HT-29 (cell line): ENCODE data around the gene NEURL1B. TPM values are rescaled to one million over a fixed set of nuclear protein-coding genes. Genes with fewer than 3 reads are reported as not detected.
"Not testable (repeated sequence)": the region's sequence is repeated elsewhere in the genome, so short reads cannot be mapped to it uniquely, and the experiment has no call there.

Experiments
- DNase-seq: peaks from one replicate; pipeline ENCODE4 v3.0.0-alpha.2; 2015; ENCODE audit warnings: low spot score
- total RNA-seq: library from RNA; depleted of rRNA; stranded (reverse); fragments of >200 nt; shearing (Covaris generic); gene quantifications from 2 replicates; pipeline ENCODE4 v1.2.3, GENCODE V29; 2014

NEURL1B gene
- total RNA-seq, 1 experiment from 2014 or later, result 0.79 TPM

DNA sequence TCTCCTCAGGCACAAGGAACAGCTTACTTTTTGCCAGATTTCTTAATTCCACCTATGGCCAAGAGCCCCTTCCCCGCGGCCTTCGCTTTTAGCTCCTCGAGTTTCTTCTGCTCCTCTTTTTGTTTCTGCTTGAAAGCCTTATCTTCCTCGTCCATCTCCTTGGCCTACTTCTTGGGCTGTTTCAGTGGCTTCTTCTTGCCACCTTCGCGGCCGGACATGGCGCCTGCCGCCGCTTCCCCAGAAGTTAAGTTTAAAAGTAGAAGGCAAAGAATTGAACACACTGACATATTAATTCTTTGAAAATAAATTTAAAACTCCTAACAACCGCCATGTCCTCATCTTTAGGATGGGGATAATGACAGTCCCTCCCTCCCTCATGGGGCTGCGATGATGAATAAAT lies 15.4 kb downstream of the NEURL1B start:
- DNase-seq, result not testable (repeated sequence)

DNA sequence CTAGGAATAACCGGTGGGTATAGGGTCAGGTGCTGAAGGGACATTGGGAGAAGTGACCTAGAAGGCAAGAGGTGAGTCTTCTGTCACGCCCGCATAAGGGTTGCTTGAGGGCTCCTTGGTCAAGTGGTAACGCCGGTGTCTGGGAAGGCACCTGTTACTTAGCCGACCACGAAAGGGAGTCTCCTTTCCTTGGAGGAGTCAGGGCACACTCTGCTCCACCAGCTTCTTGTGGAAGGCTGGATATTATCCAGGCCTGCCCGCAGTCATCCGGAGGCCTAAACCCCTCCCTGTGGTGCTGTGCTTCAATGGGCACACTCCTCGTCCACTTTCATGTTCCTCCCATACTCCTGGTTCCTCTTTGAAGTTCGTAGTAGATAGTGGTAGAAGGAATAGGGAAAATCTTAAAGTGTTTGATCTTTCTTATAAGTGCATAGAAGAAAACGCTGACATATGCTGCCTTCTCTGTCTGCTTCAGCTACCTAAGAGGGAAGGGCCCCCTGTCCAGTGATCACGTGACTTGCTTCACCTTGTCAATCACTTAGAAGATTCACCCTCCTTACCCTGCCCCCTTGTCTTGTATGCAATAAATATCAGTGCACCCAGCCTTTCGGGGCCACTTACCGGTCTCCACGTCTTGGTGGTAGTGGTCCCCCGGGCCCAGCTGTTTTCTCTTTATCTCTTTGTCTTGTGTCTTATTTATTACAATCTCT lies 16.6 kb downstream of the NEURL1B start:
- DNase-seq, result not testable (repeated sequence)

DNA sequence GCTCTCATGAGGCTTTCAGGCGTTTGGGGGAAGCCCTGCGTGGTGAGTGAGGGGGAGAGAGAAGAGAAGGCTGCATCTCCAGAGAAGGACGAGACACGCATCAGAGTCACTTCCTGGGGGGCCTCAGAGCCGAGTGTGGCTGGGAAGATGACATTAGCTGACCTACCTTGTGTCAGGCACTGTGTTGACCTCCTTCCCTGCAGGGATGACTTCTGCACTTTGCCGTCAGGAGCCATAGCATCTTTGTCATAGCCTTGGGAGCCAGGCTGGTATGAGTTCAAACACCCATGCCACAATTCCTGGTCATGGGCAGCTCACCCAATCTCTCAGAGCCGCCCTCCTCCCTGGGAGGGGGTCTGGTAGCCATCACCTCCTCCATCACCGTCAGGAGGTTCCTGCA lies 17.3 kb downstream of the NEURL1B start:
- no peak for DNase-seq

DNA sequence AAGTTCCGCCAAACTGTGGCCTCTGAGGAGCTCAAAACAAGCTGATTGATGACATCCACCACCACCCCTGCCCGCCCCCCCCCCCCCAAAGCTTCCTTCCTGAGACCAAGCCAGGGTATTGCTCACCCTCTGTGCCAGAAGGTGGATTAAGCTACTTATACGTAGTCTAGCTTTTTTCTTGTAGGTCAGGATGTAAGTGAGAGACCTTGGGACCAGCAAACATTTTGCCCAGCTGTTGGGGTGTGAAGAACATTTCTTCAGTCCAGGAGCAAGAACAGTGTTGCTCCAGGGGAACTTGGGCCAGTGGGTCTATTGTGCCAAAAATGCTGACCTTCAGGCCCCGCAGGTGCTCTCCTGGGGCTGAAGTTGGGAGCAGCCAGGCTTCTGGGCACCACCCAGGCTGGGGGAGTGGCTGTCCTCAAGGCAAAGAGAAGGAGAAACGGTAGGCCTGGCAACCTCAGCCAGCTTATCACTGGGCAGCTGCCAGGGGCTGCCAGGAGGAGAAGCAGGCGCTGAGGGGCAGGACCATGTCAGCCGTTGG lies 18.0 kb downstream of the NEURL1B start:
- no peak for DNase-seq

DNA sequence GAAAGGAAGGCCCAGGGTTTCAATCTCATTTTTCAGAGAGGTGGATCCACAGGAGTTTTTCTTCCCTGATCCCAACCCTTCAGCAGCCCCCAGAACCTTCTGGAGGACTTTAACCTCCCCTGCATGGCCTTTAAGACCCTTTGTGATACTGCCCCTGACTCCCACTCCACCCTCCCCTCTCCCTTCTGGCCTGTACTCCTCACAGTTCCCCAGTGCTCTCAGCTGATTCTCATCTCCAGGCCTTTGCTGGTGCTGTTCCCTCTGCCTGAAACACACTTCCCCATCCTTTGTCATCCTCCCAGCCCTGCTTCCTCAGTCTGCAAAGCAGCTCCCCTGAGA lies 18.5 kb downstream of the NEURL1B start:
- no peak for DNase-seq

DNA sequence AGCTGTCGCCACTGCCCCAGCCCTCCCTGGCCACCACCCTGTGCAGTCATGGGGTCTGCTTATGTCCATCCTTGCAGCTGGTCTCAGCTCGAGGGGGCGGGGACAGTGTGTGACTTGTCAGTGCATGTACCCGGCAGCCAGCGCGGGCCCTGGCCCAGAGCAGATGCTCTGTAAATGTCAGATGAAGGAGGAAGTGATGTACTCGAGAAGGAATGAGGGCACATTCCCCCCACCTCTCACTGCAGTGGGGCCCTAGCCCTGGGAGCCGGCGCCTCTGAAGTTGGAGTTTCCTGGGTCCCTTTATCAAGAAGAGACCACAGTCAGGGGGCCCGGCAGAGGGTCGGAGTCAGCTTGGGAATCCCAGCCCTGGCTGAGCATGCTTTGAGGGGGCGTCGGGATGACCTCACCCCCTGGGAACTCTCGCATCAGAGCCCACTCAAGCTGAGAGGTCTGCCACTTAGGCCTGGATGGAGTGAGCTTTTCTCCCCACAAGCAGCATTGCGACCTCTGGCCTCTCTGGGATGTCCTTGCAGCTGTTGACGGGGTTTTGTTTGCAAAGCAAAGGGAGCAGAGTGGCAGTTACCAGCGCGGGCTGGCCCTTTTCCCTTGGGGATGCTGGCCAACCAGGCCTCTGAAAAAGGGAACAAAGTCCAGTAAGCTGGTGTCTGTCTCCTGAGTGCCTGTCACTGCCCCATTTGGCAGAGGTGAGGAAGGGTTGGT lies 19.0 kb downstream of the NEURL1B start:
- DNase-seq, result peak; percentile 16

DNA sequence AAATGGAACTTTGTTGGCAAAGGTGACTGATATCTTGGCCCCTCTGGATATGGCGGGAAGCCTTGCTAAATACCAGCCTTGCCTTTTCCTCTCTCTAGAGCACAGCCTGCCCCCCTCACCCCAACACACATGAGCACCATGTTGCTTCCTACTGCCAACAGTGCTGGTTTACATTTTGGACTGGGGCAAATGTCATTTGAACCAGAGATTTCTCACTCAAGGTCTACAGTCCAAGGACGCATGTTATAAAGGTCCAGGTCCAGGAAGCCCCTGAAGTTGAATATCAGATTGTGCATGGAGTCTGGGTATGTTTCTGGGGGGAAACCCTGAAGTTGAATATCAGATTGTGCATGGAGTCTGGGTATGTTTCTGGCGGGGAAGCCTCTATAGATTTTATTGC lies 19.9 kb downstream of the NEURL1B start:
- DNase-seq, result no peak

DNA sequence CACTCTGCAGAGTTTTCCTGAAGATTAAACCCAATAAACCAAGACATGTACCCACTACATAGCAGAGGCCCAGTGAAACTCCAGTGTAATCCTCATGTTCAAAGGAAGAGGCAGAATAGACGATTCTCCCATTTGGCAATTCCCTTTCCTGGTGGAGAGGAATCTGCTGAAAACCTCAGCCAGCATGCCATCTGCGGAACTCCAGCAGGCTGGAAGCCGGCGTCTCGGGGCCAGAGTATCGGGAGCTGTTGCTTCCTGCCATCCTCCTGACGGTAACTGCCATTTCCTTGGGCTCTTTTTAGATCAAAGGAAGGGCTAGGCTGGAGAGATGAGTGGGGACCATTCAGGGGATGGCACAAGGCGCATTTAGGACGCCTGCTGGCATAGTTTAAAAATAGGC lies 20.5 kb downstream of the NEURL1B start:
- no peak for DNase-seq

DNA sequence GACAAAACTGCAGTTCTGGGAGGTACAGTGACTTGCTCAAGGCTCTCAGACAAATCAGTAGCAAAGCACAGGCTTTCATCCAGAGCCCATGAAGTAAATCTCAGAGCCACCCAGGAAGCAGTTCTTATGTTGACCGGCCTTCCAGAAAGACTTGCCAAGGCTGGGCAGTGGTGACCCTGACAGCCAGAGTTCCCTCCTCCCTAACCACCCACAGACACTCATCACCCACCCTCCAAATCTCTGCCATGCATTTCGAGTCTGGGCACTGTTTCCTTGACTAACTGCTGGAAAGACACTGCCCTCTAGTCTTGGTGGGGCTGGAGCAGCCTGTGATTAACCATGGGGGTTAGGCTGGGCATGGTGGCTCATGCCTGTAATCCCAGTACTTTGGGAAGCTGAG lies 21.5 kb downstream of the NEURL1B start:
- no peak for DNase-seq

DNA sequence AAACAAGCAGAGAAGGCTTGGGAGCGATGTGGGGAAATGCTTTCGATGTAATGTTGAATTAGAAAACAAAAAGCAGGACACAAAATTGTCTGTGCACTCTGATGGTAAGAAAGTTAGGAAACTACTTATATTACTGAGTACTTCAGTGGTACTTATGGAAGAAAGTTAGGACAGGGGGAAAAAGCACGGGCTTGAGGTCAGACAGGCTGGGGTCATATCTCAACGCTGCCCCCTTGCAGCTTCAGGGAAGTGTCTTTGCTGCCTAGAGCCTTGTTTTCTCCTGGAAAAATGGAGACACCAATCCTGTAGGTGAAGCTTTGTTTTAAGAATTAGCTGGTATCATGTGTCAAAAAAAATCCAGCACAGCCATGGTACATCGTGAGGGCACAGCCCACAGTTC lies 23.0 kb downstream of the NEURL1B start:
- DNase-seq, result no peak

DNA sequence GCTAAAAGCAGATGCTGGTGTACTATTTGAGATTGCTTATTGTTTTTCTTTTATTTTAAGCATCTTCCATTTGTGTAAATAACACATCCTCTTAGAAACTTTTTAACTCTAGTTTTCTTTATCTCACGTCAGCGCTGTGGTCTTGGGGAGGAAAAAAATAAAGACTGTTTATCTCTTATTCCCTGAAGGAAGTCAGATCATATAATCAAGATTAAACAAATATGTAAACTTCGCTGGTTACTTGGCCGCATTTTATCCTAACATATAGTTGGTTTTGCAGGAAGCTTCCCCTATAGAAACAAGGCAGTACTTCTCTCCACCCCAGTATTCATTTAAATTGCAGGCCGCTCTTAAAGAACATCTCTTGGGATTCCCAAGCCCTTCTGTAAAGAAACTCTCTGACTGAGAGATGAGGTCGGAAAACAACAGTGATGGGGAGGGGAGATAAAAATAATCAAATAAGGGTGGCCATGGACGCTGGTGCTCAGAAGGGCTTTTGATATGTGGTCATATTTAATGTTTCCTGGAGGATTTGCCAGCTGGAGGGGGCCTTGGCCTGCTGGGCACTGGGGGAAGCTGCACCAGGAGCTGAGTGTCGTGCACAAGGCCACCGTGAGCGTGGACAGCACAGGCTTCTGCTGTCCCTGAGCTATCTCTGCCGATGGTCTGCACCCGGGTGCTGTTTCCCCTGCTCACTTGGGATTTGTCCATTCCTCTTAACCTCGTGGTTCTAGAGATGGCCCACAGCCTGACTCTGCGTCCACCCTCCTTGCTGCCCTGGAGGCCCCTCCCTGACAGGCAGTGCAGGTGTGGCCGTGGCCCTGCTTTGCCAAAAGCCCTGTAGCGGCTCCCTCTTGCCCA lies 23.8 kb downstream of the NEURL1B start:
- DNase-seq, result no peak

DNA sequence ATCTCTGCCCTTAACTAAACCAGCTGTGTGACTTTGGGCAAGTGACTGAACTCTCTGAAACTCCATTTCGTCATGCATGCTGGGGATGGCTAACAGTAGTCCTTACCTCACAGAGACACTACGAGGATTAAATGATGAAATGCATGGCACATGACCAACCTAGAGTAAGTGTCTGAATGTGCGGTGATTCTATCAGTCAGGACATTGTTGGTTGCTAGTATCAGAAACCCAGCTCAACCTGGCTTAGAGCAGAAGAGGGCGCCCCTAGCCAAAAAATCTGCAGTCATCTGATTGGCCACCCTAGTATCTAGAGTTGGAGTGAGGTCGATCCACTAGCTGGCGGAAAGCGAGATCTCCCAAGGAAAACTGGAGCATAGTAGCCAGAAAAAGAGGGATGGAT lies 25.2 kb downstream of the NEURL1B start:
- DNase-seq, result peak; percentile 48

DNA sequence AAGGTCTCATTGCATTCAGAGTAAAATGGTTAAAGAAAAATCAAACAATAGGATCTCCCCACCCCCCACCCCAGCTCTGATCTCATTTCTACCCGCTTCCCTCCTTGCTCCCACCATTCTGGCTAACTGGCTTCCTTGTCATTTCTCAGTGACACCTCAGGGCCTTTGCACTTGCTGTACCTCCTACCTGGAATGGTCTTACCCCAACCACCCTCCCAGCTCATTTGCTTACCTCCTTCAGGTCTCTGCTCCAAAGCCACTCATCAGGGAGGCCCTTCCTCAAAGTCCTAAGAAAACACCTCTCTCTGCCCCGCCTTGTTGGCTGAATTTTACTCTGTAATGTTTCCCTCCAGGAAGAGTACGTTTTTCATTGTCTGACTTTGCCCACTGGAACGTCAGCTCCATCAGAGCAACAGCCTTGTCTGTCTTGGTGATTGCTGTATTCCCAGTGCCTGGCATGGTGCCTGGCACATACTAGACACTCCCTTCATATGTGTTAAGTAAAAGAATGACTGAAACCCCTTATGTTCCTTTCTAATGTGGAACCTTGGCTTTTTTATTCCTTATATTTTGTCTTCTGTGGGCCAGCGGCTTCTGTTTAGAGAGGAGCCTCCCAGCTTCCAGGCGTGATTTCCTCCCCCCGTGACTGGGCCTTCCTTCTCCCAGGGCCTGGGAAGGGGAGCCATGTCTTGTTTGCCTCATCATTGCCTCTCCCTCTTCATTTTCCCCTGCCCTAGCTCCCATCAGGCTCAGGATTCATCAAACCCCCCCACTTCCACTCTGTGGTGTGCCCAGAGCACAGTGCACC lies 26.9 kb downstream of the NEURL1B start:
- no peak for DNase-seq

DNA sequence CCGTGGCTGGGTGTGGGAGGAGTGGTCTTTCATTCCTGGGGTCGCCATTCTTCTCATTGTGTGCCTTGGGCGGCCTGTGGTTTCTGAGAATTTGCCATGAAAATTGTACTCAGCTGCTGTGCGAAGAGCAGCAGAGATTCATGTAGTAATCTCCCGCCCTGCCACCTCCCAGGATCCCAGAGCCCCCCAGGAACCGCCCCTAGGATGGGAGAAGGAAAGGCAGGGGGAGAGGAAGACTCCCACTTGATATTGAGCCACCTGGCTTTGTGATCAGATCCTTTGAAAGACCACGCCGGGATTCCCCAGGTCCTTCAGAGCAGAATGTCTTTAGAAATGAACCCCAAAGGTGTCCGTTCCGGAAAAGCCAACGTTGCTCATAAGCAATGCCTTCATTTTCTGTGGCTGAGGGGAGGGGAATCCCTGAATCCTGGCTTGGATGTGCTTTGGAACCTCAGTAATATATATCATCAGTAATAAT lies 27.6 kb downstream of the NEURL1B start:
- no peak for DNase-seq

DNA sequence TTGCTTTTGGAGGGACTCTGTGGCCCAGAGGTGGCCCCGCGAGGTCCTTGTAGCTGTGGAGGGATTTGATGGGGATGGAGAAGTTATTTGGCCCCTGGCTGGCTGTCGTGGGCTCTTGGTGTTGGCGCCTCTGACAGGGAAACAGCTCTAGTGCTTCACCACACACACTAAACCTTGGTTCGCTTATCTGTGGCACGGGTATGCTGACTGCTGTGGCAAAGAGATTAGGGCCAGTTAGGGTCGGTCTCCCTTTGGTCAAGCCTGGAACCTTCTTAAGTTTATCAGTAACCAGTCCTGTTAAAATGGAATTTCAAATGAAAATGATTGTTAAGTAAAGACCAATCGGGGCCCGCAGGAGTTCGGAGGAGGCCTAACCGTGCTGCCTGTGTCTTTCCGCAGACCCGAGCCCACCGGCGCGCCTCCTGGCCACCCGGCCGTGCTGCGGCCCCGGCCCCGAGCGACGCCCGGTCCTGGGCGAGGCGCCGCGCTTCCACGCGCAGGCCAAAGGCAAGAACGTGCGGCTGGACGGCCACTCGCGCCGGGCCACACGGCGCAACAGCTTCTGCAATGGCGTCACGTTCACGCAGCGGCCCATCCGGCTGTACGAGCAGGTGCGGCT lies 28.4 kb downstream of the NEURL1B start:
- DNase-seq, result no peak

DNA sequence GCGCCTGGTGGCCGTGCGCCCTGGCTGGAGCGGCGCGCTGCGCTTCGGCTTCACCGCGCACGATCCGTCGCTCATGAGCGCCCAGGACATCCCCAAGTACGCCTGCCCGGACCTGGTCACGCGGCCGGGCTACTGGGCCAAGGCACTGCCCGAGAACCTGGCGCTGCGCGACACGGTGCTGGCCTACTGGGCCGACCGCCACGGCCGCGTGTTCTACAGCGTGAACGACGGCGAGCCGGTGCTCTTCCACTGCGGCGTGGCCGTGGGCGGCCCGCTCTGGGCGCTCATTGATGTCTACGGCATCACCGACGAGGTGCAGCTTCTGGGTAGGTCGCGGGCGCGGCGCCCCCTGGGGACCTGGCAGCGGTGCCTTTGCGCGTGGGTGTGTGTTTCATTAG lies 28.9 kb downstream of the NEURL1B start:
- DNase-seq, result no peak

DNA sequence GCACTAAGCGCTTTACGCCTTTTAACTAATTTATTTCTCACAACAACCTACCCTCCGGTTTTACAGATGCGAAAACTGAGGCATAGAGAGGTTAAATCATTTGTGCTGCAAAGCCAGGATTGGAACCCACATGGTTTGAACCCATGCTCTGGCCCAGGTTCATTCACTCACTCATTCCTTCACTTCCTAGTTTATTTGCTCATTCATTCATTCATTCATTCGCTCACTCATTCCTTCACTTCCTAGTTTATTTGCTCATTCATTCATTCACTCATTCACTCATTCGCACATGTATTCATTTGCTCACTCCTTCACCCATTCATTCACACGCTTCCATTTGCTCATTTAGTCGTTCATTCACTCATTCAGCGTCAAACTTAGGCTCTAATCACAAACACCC lies 29.4 kb downstream of the NEURL1B start:
- no peak for DNase-seq

DNA sequence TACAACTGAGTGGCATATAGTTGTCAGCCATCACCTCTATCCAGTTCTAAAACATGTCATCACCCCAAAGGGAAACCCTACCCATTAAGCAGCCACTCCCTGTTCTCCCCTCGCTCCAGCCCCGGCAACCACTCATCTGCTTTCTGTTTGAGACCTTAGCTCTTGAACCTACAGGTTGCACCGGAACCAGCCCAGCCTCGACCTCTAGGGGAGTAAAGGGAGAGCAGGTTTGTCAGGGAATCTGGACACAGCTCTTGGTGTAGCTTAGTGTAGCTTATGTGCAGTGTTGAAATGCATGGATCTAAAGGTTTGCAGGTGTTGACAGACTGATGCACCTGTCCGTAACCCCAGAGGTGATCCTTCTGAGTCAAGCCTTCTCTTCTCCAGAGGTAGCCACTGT lies 30.0 kb downstream of the NEURL1B start:
- DNase-seq, result no peak

DNA sequence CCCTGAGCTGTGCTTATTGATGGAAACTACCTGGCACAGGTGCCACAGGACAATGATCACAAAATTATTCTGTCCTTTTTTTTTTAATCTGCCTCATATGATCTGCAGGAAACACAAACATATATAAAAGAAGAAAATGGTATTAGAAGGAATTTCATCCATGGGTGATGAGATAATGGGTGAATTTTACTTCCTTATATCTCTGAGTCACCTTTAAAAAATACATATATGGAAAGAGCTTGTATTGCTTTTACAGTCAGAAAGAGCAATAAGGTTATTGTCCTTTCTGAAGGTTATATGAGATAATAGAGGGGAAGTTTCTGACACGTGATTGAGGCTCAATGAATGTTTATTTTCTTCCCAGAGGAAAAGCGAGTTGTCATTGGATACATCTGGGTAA lies 31.6 kb downstream of the NEURL1B start:
- DNase-seq, result no peak

DNA sequence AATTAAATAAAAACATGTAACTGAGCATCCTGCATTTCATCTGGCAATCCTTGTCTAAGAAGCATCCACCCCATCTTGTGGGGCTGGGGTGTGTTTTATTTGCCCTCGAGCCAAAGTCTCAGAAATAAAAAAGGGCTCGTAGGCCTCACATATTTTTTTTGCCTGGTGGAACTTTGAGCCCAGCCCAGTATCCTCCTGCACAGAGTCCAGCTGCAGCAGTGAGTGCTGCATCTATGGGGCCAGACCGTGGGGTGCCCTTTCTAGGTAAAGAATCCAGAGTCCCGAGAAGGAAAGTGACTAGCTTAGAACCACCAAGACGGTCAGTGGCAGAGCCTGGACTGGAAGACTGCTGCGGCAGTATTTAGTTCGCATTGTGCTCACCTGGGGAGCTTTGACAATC lies 33.1 kb downstream of the NEURL1B start:
- no peak for DNase-seq
